Upper lobe of right lung (tissue), 1 donor: ENCODE measurements around the gene CPN2. TPM values are rescaled to one million over a fixed set of nuclear protein-coding genes. Genes with fewer than 3 reads are reported as not detected.

Source experiments
- ATAC-seq: fragments of 200-7000 bp; cut with Tn5 transposase; one replicate; pipeline ENCODE4 v1.9.1; 2020; ENCODE audit warnings: mild to moderate bottlenecking, moderate library complexity
- DNase-seq: peaks from one replicate; pipeline ENCODE4 v3.0.0-alpha.2; 2020
- H3K27ac ChIP-seq: fragments of 200-600 bp; one replicate; pipeline ENCODE4 v1.8.0; 2022
- H3K27me3 ChIP-seq: fragments of 200-600 bp; one replicate; pipeline ENCODE4 v1.8.0; 2022; ENCODE audit warnings: mild to moderate bottlenecking
- H3K36me3 ChIP-seq: fragments of 200-600 bp; one replicate; pipeline ENCODE4 v1.8.0; 2022
- H3K4me1 ChIP-seq: fragments of 200-600 bp; one replicate; pipeline ENCODE4 v1.8.0; 2022
- H3K4me3 ChIP-seq: fragments of 200-600 bp; one replicate; pipeline ENCODE4 v1.8.0; 2022; ENCODE audit warnings: mild to moderate bottlenecking
- H3K9me3 ChIP-seq: fragments of 200-600 bp; one replicate; pipeline ENCODE4 v1.8.0; 2022
- intact Hi-C: fragments of 100-400 bp; cut with DNase I; formaldehyde crosslinking; loops from one replicate; pipeline ENCODE4 v1.11.0; 2022
- total RNA-seq: library from RNA; stranded (reverse); fragmentation: NEBNext Ultra II Directional; extraction: Animal tissue kit (Norgen Biotek cat#: 25700); gene quantifications from one replicate; pipeline ENCODE4 v1.2.1, GENCODE V29; 2021
- TF ChIP-seq, protein P1 (sequence below): fragments of 200-600 bp; IDR thresholded peaks from one replicate; pipeline ENCODE4 v1.8.0; 2022; ENCODE audit warnings: antibody characterized with exemption
- donor health status: DM: no; HTN: yes; CAD: no; lungs with severe emphysema.

Gene CPN2
- total RNA-seq, 1 donor from 2014 or later = not detected

- intact Hi-C loops = no loop called here
These were observed 24.5 kb upstream of the CPN2 start for GRCh38 chr3:194375473-194376240.

GRCh38 chr3:194374935-194375334 lies 23.8 kb upstream of the CPN2 start:
- intact Hi-C loops = no loop called here
- DNase-seq (no peak), ATAC-seq (no peak)
- TF ChIP-seq, protein P1, sequence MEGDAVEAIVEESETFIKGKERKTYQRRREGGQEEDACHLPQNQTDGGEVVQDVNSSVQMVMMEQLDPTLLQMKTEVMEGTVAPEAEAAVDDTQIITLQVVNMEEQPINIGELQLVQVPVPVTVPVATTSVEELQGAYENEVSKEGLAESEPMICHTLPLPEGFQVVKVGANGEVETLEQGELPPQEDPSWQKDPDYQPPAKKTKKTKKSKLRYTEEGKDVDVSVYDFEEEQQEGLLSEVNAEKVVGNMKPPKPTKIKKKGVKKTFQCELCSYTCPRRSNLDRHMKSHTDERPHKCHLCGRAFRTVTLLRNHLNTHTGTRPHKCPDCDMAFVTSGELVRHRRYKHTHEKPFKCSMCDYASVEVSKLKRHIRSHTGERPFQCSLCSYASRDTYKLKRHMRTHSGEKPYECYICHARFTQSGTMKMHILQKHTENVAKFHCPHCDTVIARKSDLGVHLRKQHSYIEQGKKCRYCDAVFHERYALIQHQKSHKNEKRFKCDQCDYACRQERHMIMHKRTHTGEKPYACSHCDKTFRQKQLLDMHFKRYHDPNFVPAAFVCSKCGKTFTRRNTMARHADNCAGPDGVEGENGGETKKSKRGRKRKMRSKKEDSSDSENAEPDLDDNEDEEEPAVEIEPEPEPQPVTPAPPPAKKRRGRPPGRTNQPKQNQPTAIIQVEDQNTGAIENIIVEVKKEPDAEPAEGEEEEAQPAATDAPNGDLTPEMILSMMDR = no peak
- Histone ChIP-seq H3K9me3 (no peaks in the 10 kb centered on the region), H3K36me3 (no peaks in the 10 kb centered on the region), H3K4me3 (no peak overlapping the region), H3K27me3 (no peaks in the 10 kb centered on the region), H3K27ac (no peak overlapping the region), H3K4me1 (no peaks in the 10 kb centered on the region)

More at GRCh38 chr3:194375473-194376240, 24.5 kb upstream of the CPN2 start:
- H3K4me1 ChIP-seq = no peaks in the 10 kb centered on the region
- DNase-seq (no peak), ATAC-seq (no peak)
- H3K27me3 ChIP-seq = peaks cover 4% of the 10 kb centered on the region
- no peak overlapping the region for H3K4me3 ChIP-seq
- no peaks in the 10 kb centered on the region for H3K36me3 ChIP-seq
- H3K9me3 ChIP-seq = no peaks in the 10 kb centered on the region
- H3K27ac ChIP-seq = no peak overlapping the region
- TF ChIP-seq, protein P1 = no peak

DNA sequence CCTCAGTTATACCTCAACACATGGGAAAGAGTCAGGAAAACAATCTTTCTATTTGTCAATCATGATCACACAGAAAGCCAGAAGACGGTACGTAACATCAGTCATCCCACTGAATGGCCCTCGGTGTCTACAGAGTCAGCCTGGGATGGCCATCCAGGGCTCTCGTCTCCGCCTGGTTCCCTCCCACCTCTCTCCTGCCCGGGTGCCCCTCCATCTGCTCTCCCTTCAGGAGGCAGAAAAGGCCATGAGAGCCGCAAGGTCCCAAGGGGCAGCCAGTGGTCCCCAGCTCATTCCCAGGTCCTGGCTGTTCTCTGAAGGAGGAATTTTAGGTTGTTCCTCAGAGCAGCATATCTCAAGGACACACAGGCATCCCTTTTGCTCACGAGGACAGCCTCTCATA lies 22.8 kb upstream of the CPN2 start:
- ATAC-seq (no peak), DNase-seq (no peak)
- H3K9me3 ChIP-seq = no peaks in the 10 kb centered on the region
- no peaks in the 10 kb centered on the region for H3K27me3 ChIP-seq
- TF ChIP-seq, protein P1 = no peak
- no peaks in the 10 kb centered on the region for H3K36me3 ChIP-seq
- no peak overlapping the region for H3K4me3 ChIP-seq
- intact Hi-C loops = no loop called here
- no peaks in the 10 kb centered on the region for H3K4me1 ChIP-seq
- H3K27ac ChIP-seq = no peak overlapping the region

- Histone ChIP-seq H3K4me1 (no peaks in the 10 kb centered on the region), H3K27ac (no peak overlapping the region), H3K4me3 (no peak overlapping the region), H3K27me3 (peaks cover 8% of the 10 kb centered on the region), H3K9me3 (no peaks in the 10 kb centered on the region), H3K36me3 (no peaks in the 10 kb centered on the region)
- intact Hi-C loops = no loop called here
- DNase-seq (no peak), ATAC-seq (no peak)
- TF ChIP-seq, protein P1 = no peak
These were observed 21.9 kb upstream of the CPN2 start for GRCh38 chr3:194373028-194373427.

DNA sequence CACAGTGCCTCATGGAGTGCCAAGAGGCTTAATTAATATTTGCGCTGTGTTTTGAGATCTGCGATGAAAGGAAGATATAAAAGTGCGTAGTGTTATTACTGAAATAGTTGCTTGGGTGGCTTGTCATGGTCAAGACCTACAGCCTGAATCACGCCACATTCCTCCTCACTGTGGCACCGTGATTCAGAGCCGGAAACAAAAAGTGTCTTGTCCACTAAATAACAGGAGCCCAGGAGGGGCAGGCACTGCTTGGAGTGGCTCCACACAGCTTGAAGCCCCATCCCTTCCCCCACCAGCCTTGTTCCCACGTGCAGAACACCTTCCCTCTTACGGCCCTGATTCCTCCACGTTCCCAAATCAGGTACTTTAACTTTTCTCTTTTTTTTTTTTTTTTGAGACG lies 19.6 kb upstream of the CPN2 start:
- intact Hi-C loops = no loop called here
- TF ChIP-seq, protein P1 = no peak
- no peak for ATAC-seq

More for the DNA sequence above, 19.6 kb upstream of the CPN2 start:
- H3K9me3 ChIP-seq = no peaks in the 10 kb centered on the region
- H3K27me3 ChIP-seq = peaks cover 9% of the 10 kb centered on the region
- DNase-seq = no peak
- H3K4me3 ChIP-seq = no peak overlapping the region
- H3K36me3 ChIP-seq = no peaks in the 10 kb centered on the region
- H3K27ac ChIP-seq = no peak overlapping the region
- no peaks in the 10 kb centered on the region for H3K4me1 ChIP-seq
